OCI-LY1 (cell line): ENCODE results near the gene SHISA5.

Experiments
- CTCF ChIP-seq: fragments of 200-600 bp; sonication (generic), shearing (Covaris generic); IDR thresholded peaks from 2 replicates; pipeline ENCODE4 v1.5.1; 2017; ENCODE audit warnings: mild to moderate bottlenecking, antibody characterized with exemption, low read length, moderate library complexity, mixed read lengths
- EZH2 ChIP-seq: fragments of 200-600 bp; sonication (generic), shearing (Covaris generic); IDR thresholded peaks from 2 replicates; pipeline ENCODE4 v1.8.0; 2017; ENCODE audit warnings: borderline replicate concordance, mixed run types, mild to moderate bottlenecking, antibody characterized with exemption, low read length, moderate library complexity, mixed read lengths

- TF ChIP-seq CTCF: no peak
- TF ChIP-seq EZH2: no peak
Measured at GRCh38 chr3:48456456-48456855, 47.5 kb downstream of the SHISA5 start.
